Measurements from ENCODE around the gene EDN2. TPM values are rescaled to one million over a fixed set of nuclear protein-coding genes. Genes with fewer than 3 reads are reported as not detected.
A peak's percentile ranks its signal among the peaks of the same experiment; 100 is the strongest.

EDN2 gene
- total RNA-seq, 4 donors from 2014 or later: not detected

GRCh38 chr1:41496080-41497055, 11.9 kb upstream of the EDN2 start:
- H3K9me3 ChIP-seq: no peaks in the 10 kb centered on the region
- no peaks in the 10 kb centered on the region for H3K36me3 ChIP-seq
- DNase-seq: peak; percentile 90 to 94
- peak; percentile 55 to 63 for ATAC-seq
- peak; percentile 81 to 83 for TF ChIP-seq POLR2A (IDR thresholded peaks at IDR 0.05)
- TF ChIP-seq, protein P1, sequence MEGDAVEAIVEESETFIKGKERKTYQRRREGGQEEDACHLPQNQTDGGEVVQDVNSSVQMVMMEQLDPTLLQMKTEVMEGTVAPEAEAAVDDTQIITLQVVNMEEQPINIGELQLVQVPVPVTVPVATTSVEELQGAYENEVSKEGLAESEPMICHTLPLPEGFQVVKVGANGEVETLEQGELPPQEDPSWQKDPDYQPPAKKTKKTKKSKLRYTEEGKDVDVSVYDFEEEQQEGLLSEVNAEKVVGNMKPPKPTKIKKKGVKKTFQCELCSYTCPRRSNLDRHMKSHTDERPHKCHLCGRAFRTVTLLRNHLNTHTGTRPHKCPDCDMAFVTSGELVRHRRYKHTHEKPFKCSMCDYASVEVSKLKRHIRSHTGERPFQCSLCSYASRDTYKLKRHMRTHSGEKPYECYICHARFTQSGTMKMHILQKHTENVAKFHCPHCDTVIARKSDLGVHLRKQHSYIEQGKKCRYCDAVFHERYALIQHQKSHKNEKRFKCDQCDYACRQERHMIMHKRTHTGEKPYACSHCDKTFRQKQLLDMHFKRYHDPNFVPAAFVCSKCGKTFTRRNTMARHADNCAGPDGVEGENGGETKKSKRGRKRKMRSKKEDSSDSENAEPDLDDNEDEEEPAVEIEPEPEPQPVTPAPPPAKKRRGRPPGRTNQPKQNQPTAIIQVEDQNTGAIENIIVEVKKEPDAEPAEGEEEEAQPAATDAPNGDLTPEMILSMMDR (IDR thresholded peaks at IDR 0.05 in 4 of 5, conservative IDR thresholded peaks at IDR 0.05 in 1 of 5): peak in 3 of 5 experiments; percentile 14 to 49 (median 42)
- intact Hi-C loops (cut with DNase I; ENCODE audit: low total_unique reads): loop anchor here (2.0 to 5.0 kb wide), 3 partner anchors 40 to 166 kb away; no protein-coding TSS in a partner anchor
- H3K27ac ChIP-seq: peak overlapping the region; percentile 88 to 93 (median 90)
- H3K4me1 ChIP-seq: peaks cover 48 to 49% of the 10 kb centered on the region in 2 donors
- in situ Hi-C loops (cut with MboI; ENCODE audit: low sequenced_read_pairs in 4 of 4): no loop called here
- no peaks in the 10 kb centered on the region for H3K27me3 ChIP-seq
- H3K4me3 ChIP-seq: peak overlapping the region; percentile 38 to 54 (median 42)

- H3K36me3 ChIP-seq: no peaks in the 10 kb centered on the region
- DNase-seq: peak in 1 of 2 donors; percentile 65
- no peaks in the 10 kb centered on the region for H3K27me3 ChIP-seq
- no peaks in the 10 kb centered on the region for H3K9me3 ChIP-seq
- peak overlapping the region; percentile 88 to 93 (median 90) for H3K27ac ChIP-seq
- intact Hi-C loops (cut with DNase I; ENCODE audit: low total_unique reads) (loop anchor here (2.0 to 5.0 kb wide), 3 partner anchors 21 to 167 kb away; no protein-coding TSS in a partner anchor), in situ Hi-C loops (cut with MboI; ENCODE audit: low sequenced_read_pairs in 4 of 4) (no loop called here)
- peak in 1 of 2 donors; percentile 2 for ATAC-seq
- peak overlapping the region in 3 of 4 donors; percentile 21 to 42 (median 41) for H3K4me3 ChIP-seq
- no peak for TF ChIP-seq POLR2A (IDR thresholded peaks at IDR 0.05)
- TF ChIP-seq, protein P1 (IDR thresholded peaks at IDR 0.05 in 4 of 5, conservative IDR thresholded peaks at IDR 0.05 in 1 of 5): peak in 2 of 5 experiments; percentile 6 to 45
- H3K4me1 ChIP-seq: peaks cover 39 to 41% of the 10 kb centered on the region in 2 donors
Observed at GRCh38 chr1:41495210-41495948, 10.9 kb upstream of the EDN2 start.

- Histone ChIP-seq H3K4me1 (peaks cover 32 to 34% of the 10 kb centered on the region in 2 donors), H3K27me3 (no peaks in the 10 kb centered on the region), H3K36me3 (no peaks in the 10 kb centered on the region), H3K4me3 (no peak overlapping the region), H3K9me3 (no peaks in the 10 kb centered on the region), H3K27ac (peak overlapping the region; percentile 88 to 93 (median 90))
- intact Hi-C loops (cut with DNase I; ENCODE audit: low total_unique reads): loop anchor here (2.0 to 5.0 kb wide), 3 partner anchors 22 to 168 kb away; no protein-coding TSS in a partner anchor
- no peak for ATAC-seq
- TF ChIP-seq, protein P1 (IDR thresholded peaks at IDR 0.05 in 4 of 5, conservative IDR thresholded peaks at IDR 0.05 in 1 of 5): no peak
- no peak for TF ChIP-seq POLR2A (IDR thresholded peaks at IDR 0.05)
- in situ Hi-C loops (cut with MboI; ENCODE audit: low sequenced_read_pairs in 4 of 4): no loop called here
- no peak for DNase-seq
Observed at GRCh38 chr1:41494351-41495209, 10.1 kb upstream of the EDN2 start.
